ENCODE data around the gene TRHDE. TPM values are rescaled to one million over a fixed set of nuclear protein-coding genes. Genes with fewer than 3 reads are reported as not detected.

TRHDE gene
- total RNA-seq, 1 experiment from 2014 or later: 0.74 TPM

- Histone ChIP-seq H3K36me3 (ENCODE audit: low read depth) (no peaks in the 10 kb centered on the region), H2AFZ (no peak overlapping the region), H3K79me2 (ENCODE audit: low read depth) (no peaks in the 10 kb centered on the region), H3K4me1 (replicated peaks; ENCODE audit: insufficient read depth) (no peaks in the 10 kb centered on the region), H3K9me3 (ENCODE audit: insufficient read depth, low read depth) (no peaks in the 10 kb centered on the region), H3K27me3 (ENCODE audit: insufficient read depth, low read depth) (no peaks in the 10 kb centered on the region), H3K9me2 (ENCODE audit: insufficient read depth) (no peaks in the 10 kb centered on the region), H3K4me2 (no peak overlapping the region), H3F3A (ENCODE audit: insufficient read depth, low read depth) (no peaks in the 10 kb centered on the region), H3K4me3 (no peak overlapping the region), H3K27ac (no peak overlapping the region), H4K20me1 (ENCODE audit: insufficient read depth) (no peaks in the 10 kb centered on the region)
- DNase-seq: no peak
- TF ChIP-seq EZH2 (IDR thresholded peaks at IDR 0.05; ENCODE audit: low read depth) (no peak), CTCF (conservative IDR thresholded peaks at IDR 0.05) (no peak)
- CTCF ChIA-PET: no interaction called here
- no TSS peak for BruUV-seq (replicated peaks)
- intact Hi-C loops (cut with micrococcal nuclease; ENCODE audit: unreplicated experiment): no loop called here
- POLR2A ChIA-PET (ENCODE audit: unreplicated experiment): no interaction called here
Observed at GRCh38 chr12:72485017-72485701, 213.0 kb downstream of the TRHDE start.

GRCh38 chr12:72491426-72491825, 219.3 kb downstream of the TRHDE start:
- Histone ChIP-seq H3K36me3 (ENCODE audit: low read depth) (no peaks in the 10 kb centered on the region), H4K20me1 (ENCODE audit: insufficient read depth) (no peaks in the 10 kb centered on the region), H3K79me2 (ENCODE audit: low read depth) (no peaks in the 10 kb centered on the region), H3K4me2 (no peak overlapping the region), H3K4me1 (replicated peaks; ENCODE audit: insufficient read depth) (no peaks in the 10 kb centered on the region), H2AFZ (no peak overlapping the region), H3K4me3 (no peak overlapping the region), H3K9me2 (ENCODE audit: insufficient read depth) (no peaks in the 10 kb centered on the region), H3K27me3 (ENCODE audit: insufficient read depth, low read depth) (no peaks in the 10 kb centered on the region), H3F3A (ENCODE audit: insufficient read depth, low read depth) (no peaks in the 10 kb centered on the region), H3K27ac (no peak overlapping the region), H3K9me3 (ENCODE audit: insufficient read depth, low read depth) (no peaks in the 10 kb centered on the region)
- CTCF ChIA-PET: interaction anchor here (0.7 kb wide), 1 partner anchor 90 kb away, joined by 3 read pairs; no protein-coding TSS in a partner anchor
- POLR2A ChIA-PET (ENCODE audit: unreplicated experiment): no interaction called here
- TF ChIP-seq EZH2 (IDR thresholded peaks at IDR 0.05; ENCODE audit: low read depth): no peak
- no peak for TF ChIP-seq CTCF (conservative IDR thresholded peaks at IDR 0.05)
- no peak for DNase-seq
- intact Hi-C loops (cut with micrococcal nuclease; ENCODE audit: unreplicated experiment): no loop called here
- no TSS peak for BruUV-seq (replicated peaks)

DNA sequence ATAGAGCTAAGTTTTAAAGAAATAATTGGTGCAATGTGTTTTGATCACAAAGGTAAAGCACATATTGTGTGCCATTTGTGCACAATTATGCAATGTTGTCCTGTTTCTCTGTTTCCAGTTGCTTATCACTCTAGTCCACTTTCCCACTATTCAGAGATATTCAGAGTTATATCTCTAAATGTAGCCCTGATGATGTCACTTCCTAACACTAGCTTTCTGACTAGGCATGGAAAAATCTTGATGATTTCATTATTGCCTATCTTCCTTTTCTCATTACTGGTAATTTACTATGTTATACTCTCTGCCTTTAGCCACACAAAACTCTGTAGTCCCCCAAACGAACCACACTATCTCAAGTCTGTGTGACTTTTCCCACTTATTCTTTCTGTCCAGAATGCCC, 221.2 kb downstream of the TRHDE start:
- Histone ChIP-seq H3K9me3 (ENCODE audit: insufficient read depth, low read depth) (no peaks in the 10 kb centered on the region), H3K4me2 (no peak overlapping the region), H3K36me3 (ENCODE audit: low read depth) (no peaks in the 10 kb centered on the region), H3K27ac (no peak overlapping the region), H3K79me2 (ENCODE audit: low read depth) (no peaks in the 10 kb centered on the region), H2AFZ (no peak overlapping the region), H3F3A (ENCODE audit: insufficient read depth, low read depth) (no peaks in the 10 kb centered on the region), H4K20me1 (ENCODE audit: insufficient read depth) (no peaks in the 10 kb centered on the region), H3K27me3 (ENCODE audit: insufficient read depth, low read depth) (no peaks in the 10 kb centered on the region), H3K4me1 (replicated peaks; ENCODE audit: insufficient read depth) (no peaks in the 10 kb centered on the region), H3K4me3 (no peak overlapping the region), H3K9me2 (ENCODE audit: insufficient read depth) (no peaks in the 10 kb centered on the region; the same call in 1 of the 2 replicates)
- intact Hi-C loops (cut with micrococcal nuclease; ENCODE audit: unreplicated experiment): no loop called here
- ChIA-PET POLR2A (ENCODE audit: unreplicated experiment) (no interaction called here), CTCF (no interaction called here)
- TF ChIP-seq EZH2 (IDR thresholded peaks at IDR 0.05; ENCODE audit: low read depth) (no peak), CTCF (conservative IDR thresholded peaks at IDR 0.05) (no peak)
- no peak for DNase-seq
- BruUV-seq (replicated peaks): no TSS peak

Measured in PC-9 (cell line).